ENCODE results near the gene CNOT6.
"Not testable (repeated sequence)": the region's sequence is repeated elsewhere in the genome, so short reads cannot be mapped to it uniquely, and the experiment has no call there.

CNOT6 gene

GRCh38 chr5:180461303-180461702 lies 32.9 kb upstream of the CNOT6 start:
- H3K4me3 ChIP-seq (ENCODE audit: control insufficient read depth in 1 of 7, extremely low read depth in 1 of 7, insufficient read depth in 4 of 7, low read depth in 2 of 7, low read length in 6 of 7): no peak overlapping the region
- CTCF ChIA-PET: interaction anchor here (1.2 to 2.1 kb wide), 2 partner anchors 10 to 13 kb away, joined by 3 to 9 read pairs; no protein-coding TSS in a partner anchor
- POLR2A ChIA-PET: no interaction called here
- peaks cover 0 to 4% (median 0%) of the 10 kb centered on the region in 5 experiments for H3K27me3 ChIP-seq (replicated peaks in 2 of 5; ENCODE audit: control insufficient read depth in 4 of 5, insufficient read depth in 5 of 5, low read length in 4 of 5)
- no peak overlapping the region for H3K27ac ChIP-seq (ENCODE audit: insufficient read depth in 1 of 2, low read depth in 1 of 2, low read length in 2 of 2, poor library complexity in 1 of 2, severe bottlenecking in 2 of 2)
- peaks cover 0 to 4% (median 2%) of the 10 kb centered on the region in 5 experiments for H3K9me3 ChIP-seq (ENCODE audit: control extremely low read depth in 1 of 5, control insufficient read depth in 4 of 5, insufficient read depth in 2 of 5, low read depth in 1 of 5, low read length in 4 of 5)
- no peak for DNase-seq
- no peaks in the 10 kb centered on the region for H3K4me1 ChIP-seq (ENCODE audit: control extremely low read depth in 1 of 4, control insufficient read depth in 4 of 4, insufficient read depth in 4 of 4, low read length in 3 of 4)
- 88% methylated on average over 9 of the region's 9 CpGs for WGBS (ENCODE audit: insufficient coverage)
- H3K36me3 ChIP-seq (ENCODE audit: control insufficient read depth in 4 of 4, insufficient read depth in 4 of 4, low read length in 3 of 4): no peaks in the 10 kb centered on the region

- H3K36me3 ChIP-seq (ENCODE audit: control insufficient read depth in 4 of 4, insufficient read depth in 4 of 4, low read length in 3 of 4): no peaks in the 10 kb centered on the region
- H3K4me3 ChIP-seq (ENCODE audit: control insufficient read depth in 1 of 7, extremely low read depth in 1 of 7, insufficient read depth in 4 of 7, low read depth in 2 of 7, low read length in 6 of 7): no peak overlapping the region
- H3K4me1 ChIP-seq (ENCODE audit: control extremely low read depth in 1 of 4, control insufficient read depth in 4 of 4, insufficient read depth in 4 of 4, low read length in 3 of 4): no peaks in the 10 kb centered on the region
- CTCF ChIA-PET: interaction anchor here (1.7 kb wide), 1 partner anchor 10 kb away, joined by 8 read pairs; no protein-coding TSS in a partner anchor
- H3K27ac ChIP-seq (ENCODE audit: insufficient read depth in 1 of 2, low read depth in 1 of 2, low read length in 2 of 2, poor library complexity in 1 of 2, severe bottlenecking in 2 of 2): no peak overlapping the region
- POLR2A ChIA-PET: no interaction called here
- 73% methylated on average over 8 of the region's 8 CpGs for WGBS (ENCODE audit: insufficient coverage)
- peaks cover 0 to 4% (median 2%) of the 10 kb centered on the region in 5 experiments for H3K9me3 ChIP-seq (ENCODE audit: control extremely low read depth in 1 of 5, control insufficient read depth in 4 of 5, insufficient read depth in 2 of 5, low read depth in 1 of 5, low read length in 4 of 5)
- H3K27me3 ChIP-seq (replicated peaks in 2 of 5; ENCODE audit: control insufficient read depth in 4 of 5, insufficient read depth in 5 of 5, low read length in 4 of 5): peaks cover 0 to 4% (median 0%) of the 10 kb centered on the region in 5 experiments
- DNase-seq: no peak
Measured at GRCh38 chr5:180463216-180463900, 30.8 kb upstream of the CNOT6 start.

GRCh38 chr5:180463916-180464602 lies 30.1 kb upstream of the CNOT6 start:
- Histone ChIP-seq H3K36me3 (ENCODE audit: control insufficient read depth in 4 of 4, insufficient read depth in 4 of 4, low read length in 3 of 4) (no peaks in the 10 kb centered on the region), H3K27me3 (replicated peaks in 2 of 5; ENCODE audit: control insufficient read depth in 4 of 5, insufficient read depth in 5 of 5, low read length in 4 of 5) (peaks cover 0 to 4% (median 0%) of the 10 kb centered on the region in 5 experiments), H3K4me3 (ENCODE audit: control insufficient read depth in 1 of 7, extremely low read depth in 1 of 7, insufficient read depth in 4 of 7, low read depth in 2 of 7, low read length in 6 of 7) (no peak overlapping the region), H3K27ac (ENCODE audit: insufficient read depth in 1 of 2, low read depth in 1 of 2, low read length in 2 of 2, poor library complexity in 1 of 2, severe bottlenecking in 2 of 2) (no peak overlapping the region), H3K9me3 (ENCODE audit: control extremely low read depth in 1 of 5, control insufficient read depth in 4 of 5, insufficient read depth in 2 of 5, low read depth in 1 of 5, low read length in 4 of 5) (peaks cover 0 to 4% (median 0%) of the 10 kb centered on the region in 5 experiments), H3K4me1 (ENCODE audit: control extremely low read depth in 1 of 4, control insufficient read depth in 4 of 4, insufficient read depth in 4 of 4, low read length in 3 of 4) (no peaks in the 10 kb centered on the region)
- DNase-seq: no peak
- ChIA-PET CTCF (interaction anchor here (1.7 kb wide), 1 partner anchor 9 kb away, joined by 8 read pairs; no protein-coding TSS in a partner anchor), POLR2A (no interaction called here)
- WGBS (ENCODE audit: insufficient coverage): 74% methylated on average over 11 of the region's 13 CpGs

- H3K27ac ChIP-seq (ENCODE audit: insufficient read depth in 1 of 2, low read depth in 1 of 2, low read length in 2 of 2, poor library complexity in 1 of 2, severe bottlenecking in 2 of 2): no peak overlapping the region
- no peaks in the 10 kb centered on the region for H3K4me1 ChIP-seq (ENCODE audit: control extremely low read depth in 1 of 4, control insufficient read depth in 4 of 4, insufficient read depth in 4 of 4, low read length in 3 of 4)
- H3K9me3 ChIP-seq (ENCODE audit: control extremely low read depth in 1 of 5, control insufficient read depth in 4 of 5, insufficient read depth in 2 of 5, low read depth in 1 of 5, low read length in 4 of 5): peaks cover 0 to 2% (median 0%) of the 10 kb centered on the region in 5 experiments
- no peak overlapping the region for H3K4me3 ChIP-seq (ENCODE audit: control insufficient read depth in 1 of 7, extremely low read depth in 1 of 7, insufficient read depth in 4 of 7, low read depth in 2 of 7, low read length in 6 of 7)
- WGBS (ENCODE audit: insufficient coverage): 88% methylated on average over 4 of the region's 5 CpGs
- no peaks in the 10 kb centered on the region for H3K36me3 ChIP-seq (ENCODE audit: control insufficient read depth in 4 of 4, insufficient read depth in 4 of 4, low read length in 3 of 4)
- ChIA-PET CTCF (interaction anchor here (1.7 kb wide), 1 partner anchor 9 kb away, joined by 8 read pairs; no protein-coding TSS in a partner anchor), POLR2A (no interaction called here)
- H3K27me3 ChIP-seq (replicated peaks in 2 of 5; ENCODE audit: control insufficient read depth in 4 of 5, insufficient read depth in 5 of 5, low read length in 4 of 5): peaks cover 0 to 4% (median 0%) of the 10 kb centered on the region in 5 experiments
- DNase-seq: no peak
Measured at GRCh38 chr5:180464603-180464970, 29.6 kb upstream of the CNOT6 start.

- H3K4me1 ChIP-seq (ENCODE audit: control extremely low read depth in 1 of 4, control insufficient read depth in 4 of 4, insufficient read depth in 4 of 4, low read length in 3 of 4); H3K27ac ChIP-seq (ENCODE audit: insufficient read depth in 1 of 2, low read depth in 1 of 2, low read length in 2 of 2, poor library complexity in 1 of 2, severe bottlenecking in 2 of 2); H3K27me3 ChIP-seq (replicated peaks in 2 of 5; ENCODE audit: control insufficient read depth in 4 of 5, insufficient read depth in 5 of 5, low read length in 4 of 5); CTCF ChIA-PET; H3K4me3 ChIP-seq (ENCODE audit: control insufficient read depth in 1 of 7, extremely low read depth in 1 of 7, insufficient read depth in 4 of 7, low read depth in 2 of 7, low read length in 6 of 7); POLR2A ChIA-PET; H3K9me3 ChIP-seq (ENCODE audit: control extremely low read depth in 1 of 5, control insufficient read depth in 4 of 5, insufficient read depth in 2 of 5, low read depth in 1 of 5, low read length in 4 of 5); H3K36me3 ChIP-seq (ENCODE audit: control insufficient read depth in 4 of 4, insufficient read depth in 4 of 4, low read length in 3 of 4); DNase-seq: not testable (repeated sequence)
- WGBS (ENCODE audit: insufficient coverage): 96% methylated on average over 4 of the region's 4 CpGs
Measured at GRCh38 chr5:180465052-180465451, 29.1 kb upstream of the CNOT6 start.

GRCh38 chr5:180466316-180466715 lies 27.9 kb upstream of the CNOT6 start:
- Histone ChIP-seq H3K27me3 (replicated peaks in 2 of 5; ENCODE audit: control insufficient read depth in 4 of 5, insufficient read depth in 5 of 5, low read length in 4 of 5) (peaks cover 0 to 7% (median 0%) of the 10 kb centered on the region in 5 experiments), H3K27ac (ENCODE audit: insufficient read depth in 1 of 2, low read depth in 1 of 2, low read length in 2 of 2, poor library complexity in 1 of 2, severe bottlenecking in 2 of 2) (no peak overlapping the region), H3K4me3 (ENCODE audit: control insufficient read depth in 1 of 7, extremely low read depth in 1 of 7, insufficient read depth in 4 of 7, low read depth in 2 of 7, low read length in 6 of 7) (no peak overlapping the region), H3K9me3 (ENCODE audit: control extremely low read depth in 1 of 5, control insufficient read depth in 4 of 5, insufficient read depth in 2 of 5, low read depth in 1 of 5, low read length in 4 of 5) (peaks cover 0 to 2% (median 0%) of the 10 kb centered on the region in 5 experiments), H3K36me3 (ENCODE audit: control insufficient read depth in 4 of 4, insufficient read depth in 4 of 4, low read length in 3 of 4) (no peaks in the 10 kb centered on the region), H3K4me1 (ENCODE audit: control extremely low read depth in 1 of 4, control insufficient read depth in 4 of 4, insufficient read depth in 4 of 4, low read length in 3 of 4) (no peaks in the 10 kb centered on the region)
- ChIA-PET CTCF (no interaction called here), POLR2A (no interaction called here)
- no peak for DNase-seq
- WGBS (ENCODE audit: insufficient coverage): 95% methylated on average over 15 of the region's 15 CpGs

Data from common myeloid progenitor, CD34-positive (primary cell).